HEK293 (cell line): ENCODE measurements around the gene LAMA5.

Experiments
- CTCF ChIA-PET: fragments of 350-600 bp; formaldehyde crosslinking; extraction: SDS; loops from one replicate; lab custom pipeline; 2021; ENCODE audit warnings: antibody characterized with exemption; lab: Yijun Ruan, JAX
- POLR2A ChIA-PET: fragments of 300-600 bp; formaldehyde crosslinking; extraction: SDS; loops from one replicate; lab custom pipeline; 2020; ENCODE audit warnings: antibody characterized with exemption, inconsistent platforms; lab: Yijun Ruan, JAX
- H3K27ac ChIP-seq: fragments of 200-500 bp; sonication (Bioruptor generic); 2 replicates; pipeline ENCODE4 v1.5.1; 2014; ENCODE audit warnings: low read depth, low read length, control low read depth, inconsistent platforms; ENCODE audit errors: extremely low read depth
- H3K36me3 ChIP-seq, 2 experiments: fragments of 200-500 bp in 1 of 2; sonication (Bioruptor generic) in 1 of 2; 1 replicate in 1 of 2; 2 replicates in 1 of 2; pipeline ENCODE4 v1.5.1; 2014 to 2017; ENCODE audit warnings: inconsistent platforms in 2 of 2, low read length in 2 of 2; ENCODE audit not compliant: control insufficient read depth in 2 of 2, insufficient read depth in 1 of 2
- H3K4me1 ChIP-seq: fragments of 200-500 bp; sonication (Bioruptor generic); 2 replicates; pipeline ENCODE4 v1.5.1; 2014; ENCODE audit warnings: mild to moderate bottlenecking, low read length, inconsistent platforms; ENCODE audit not compliant: control insufficient read depth, insufficient read depth
- H3K4me3 ChIP-seq: 2 replicates; pipeline ENCODE4 v1.5.1; 2011; ENCODE audit warnings: low read depth, mild to moderate bottlenecking, control low read depth, low read length, moderate library complexity
- H3K9me3 ChIP-seq: fragments of 200-500 bp; sonication (Bioruptor generic); 2 replicates; pipeline ENCODE4 v1.5.1; 2014; ENCODE audit warnings: low read depth, low read length, inconsistent platforms; ENCODE audit not compliant: control insufficient read depth, insufficient read depth
- EGR2 ChIP-seq: fragments of 450-650 bp; formaldehyde crosslinking; IDR thresholded peaks from 2 replicates; pipeline ENCODE4 v1.5.1; 2016; ENCODE audit warnings: low read depth, missing biosample characterization, missing genetic modification characterization
- GLI4 ChIP-seq: fragments of 450-650 bp; formaldehyde crosslinking; IDR thresholded peaks from 2 replicates; pipeline ENCODE4 v1.5.1; 2016; ENCODE audit warnings: missing biosample characterization, missing genetic modification characterization
- KLF16 ChIP-seq: fragments of 450-650 bp; formaldehyde crosslinking; IDR thresholded peaks from 2 replicates; pipeline ENCODE4 v1.5.1; 2017; ENCODE audit warnings: missing biosample characterization, missing genetic modification characterization
- SP2 ChIP-seq: fragments of 450-650 bp; formaldehyde crosslinking; IDR thresholded peaks from 2 replicates; pipeline ENCODE4 v1.5.1; 2016; ENCODE audit warnings: missing biosample characterization, missing genetic modification characterization
- TRIM28 ChIP-seq: IDR thresholded peaks from 2 replicates; pipeline ENCODE4 v1.6.1; 2011; ENCODE audit warnings: low read length, control low read depth, borderline replicate concordance
- ZBTB11 ChIP-seq: fragments of 450-650 bp; formaldehyde crosslinking; conservative IDR thresholded peaks from 2 replicates; pipeline ENCODE4 v1.5.1; 2016; ENCODE audit warnings: low read depth, missing biosample characterization, missing genetic modification characterization
- ZFHX2 ChIP-seq: fragments of 450-650 bp; formaldehyde crosslinking; conservative IDR thresholded peaks from 2 replicates; pipeline ENCODE4 v1.5.1; 2016; ENCODE audit warnings: missing biosample characterization, missing genetic modification characterization
- ZFP37 ChIP-seq: fragments of 450-650 bp; formaldehyde crosslinking; IDR thresholded peaks from 2 replicates; pipeline ENCODE4 v1.5.1; 2016; ENCODE audit warnings: missing biosample characterization, missing genetic modification characterization
- ZNF112 ChIP-seq: fragments of 450-650 bp; formaldehyde crosslinking; IDR thresholded peaks from 2 replicates; pipeline ENCODE4 v1.5.0; 2017; ENCODE audit warnings: missing biosample characterization, missing genetic modification characterization
- ZNF223 ChIP-seq: fragments of 450-650 bp; formaldehyde crosslinking; IDR thresholded peaks from 2 replicates; pipeline ENCODE4 v1.5.1; 2016; ENCODE audit warnings: missing biosample characterization, missing genetic modification characterization
- ZNF23 ChIP-seq: fragments of 450-650 bp; formaldehyde crosslinking; IDR thresholded peaks from 2 replicates; pipeline ENCODE4 v1.5.1; 2016; ENCODE audit warnings: missing biosample characterization, missing genetic modification characterization, borderline replicate concordance
- ZNF274 ChIP-seq, 2 experiments: fragments of 200-500 bp in 1 of 2; fragments of 450-650 bp in 1 of 2; sonication (Bioruptor generic) in 1 of 2; formaldehyde crosslinking in 1 of 2; IDR thresholded peaks; 2 replicates each; pipeline versions ENCODE4 v1.5.1 to v1.6.1; 2014 to 2016; ENCODE audit warnings: borderline replicate concordance in 1 of 2, inconsistent platforms in 1 of 2, low read length in 1 of 2, missing biosample characterization in 1 of 2, missing genetic modification characterization in 1 of 2
- ZNF292 ChIP-seq: fragments of 450-650 bp; formaldehyde crosslinking; IDR thresholded peaks from 2 replicates; pipeline ENCODE4 v1.5.1; 2016; ENCODE audit warnings: low read depth, missing biosample characterization, missing genetic modification characterization, borderline replicate concordance
- ZNF335 ChIP-seq: fragments of 450-650 bp; formaldehyde crosslinking; conservative IDR thresholded peaks from 2 replicates; pipeline ENCODE4 v1.5.1; 2016; ENCODE audit warnings: missing biosample characterization, missing genetic modification characterization
- ZNF350 ChIP-seq: fragments of 450-650 bp; formaldehyde crosslinking; IDR thresholded peaks from 2 replicates; pipeline ENCODE4 v1.5.0; 2017; ENCODE audit warnings: missing biosample characterization, mild to moderate bottlenecking, missing genetic modification characterization
- ZNF560 ChIP-seq: fragments of 450-650 bp; formaldehyde crosslinking; IDR thresholded peaks from 2 replicates; pipeline ENCODE4 v1.5.1; 2017; ENCODE audit warnings: missing biosample characterization, missing genetic modification characterization, borderline replicate concordance
- ZNF837 ChIP-seq: fragments of 450-650 bp; formaldehyde crosslinking; IDR thresholded peaks from 2 replicates; pipeline ENCODE4 v1.5.1; 2016; ENCODE audit warnings: missing biosample characterization, missing genetic modification characterization
- TF ChIP-seq, protein P1 (sequence below): fragments of 450-650 bp; formaldehyde crosslinking; IDR thresholded peaks from 2 replicates; pipeline ENCODE4 v1.5.1; 2016; ENCODE audit warnings: missing biosample characterization, missing genetic modification characterization, borderline replicate concordance
- TF ChIP-seq, protein P2 (sequence below): fragments of 450-650 bp; formaldehyde crosslinking; IDR thresholded peaks from 2 replicates; pipeline ENCODE4 v1.5.1; 2017; ENCODE audit warnings: missing biosample characterization, missing genetic modification characterization
- TF ChIP-seq, protein P3 (sequence below): fragments of 450-650 bp; IDR thresholded peaks from 2 replicates; pipeline ENCODE4 v1.5.1; 2018; ENCODE audit warnings: missing biosample characterization, missing genetic modification characterization

LAMA5 gene

GRCh38 chr20:62337558-62338293, 29.4 kb downstream of the LAMA5 start (continued):
- TF ChIP-seq, protein P1, sequence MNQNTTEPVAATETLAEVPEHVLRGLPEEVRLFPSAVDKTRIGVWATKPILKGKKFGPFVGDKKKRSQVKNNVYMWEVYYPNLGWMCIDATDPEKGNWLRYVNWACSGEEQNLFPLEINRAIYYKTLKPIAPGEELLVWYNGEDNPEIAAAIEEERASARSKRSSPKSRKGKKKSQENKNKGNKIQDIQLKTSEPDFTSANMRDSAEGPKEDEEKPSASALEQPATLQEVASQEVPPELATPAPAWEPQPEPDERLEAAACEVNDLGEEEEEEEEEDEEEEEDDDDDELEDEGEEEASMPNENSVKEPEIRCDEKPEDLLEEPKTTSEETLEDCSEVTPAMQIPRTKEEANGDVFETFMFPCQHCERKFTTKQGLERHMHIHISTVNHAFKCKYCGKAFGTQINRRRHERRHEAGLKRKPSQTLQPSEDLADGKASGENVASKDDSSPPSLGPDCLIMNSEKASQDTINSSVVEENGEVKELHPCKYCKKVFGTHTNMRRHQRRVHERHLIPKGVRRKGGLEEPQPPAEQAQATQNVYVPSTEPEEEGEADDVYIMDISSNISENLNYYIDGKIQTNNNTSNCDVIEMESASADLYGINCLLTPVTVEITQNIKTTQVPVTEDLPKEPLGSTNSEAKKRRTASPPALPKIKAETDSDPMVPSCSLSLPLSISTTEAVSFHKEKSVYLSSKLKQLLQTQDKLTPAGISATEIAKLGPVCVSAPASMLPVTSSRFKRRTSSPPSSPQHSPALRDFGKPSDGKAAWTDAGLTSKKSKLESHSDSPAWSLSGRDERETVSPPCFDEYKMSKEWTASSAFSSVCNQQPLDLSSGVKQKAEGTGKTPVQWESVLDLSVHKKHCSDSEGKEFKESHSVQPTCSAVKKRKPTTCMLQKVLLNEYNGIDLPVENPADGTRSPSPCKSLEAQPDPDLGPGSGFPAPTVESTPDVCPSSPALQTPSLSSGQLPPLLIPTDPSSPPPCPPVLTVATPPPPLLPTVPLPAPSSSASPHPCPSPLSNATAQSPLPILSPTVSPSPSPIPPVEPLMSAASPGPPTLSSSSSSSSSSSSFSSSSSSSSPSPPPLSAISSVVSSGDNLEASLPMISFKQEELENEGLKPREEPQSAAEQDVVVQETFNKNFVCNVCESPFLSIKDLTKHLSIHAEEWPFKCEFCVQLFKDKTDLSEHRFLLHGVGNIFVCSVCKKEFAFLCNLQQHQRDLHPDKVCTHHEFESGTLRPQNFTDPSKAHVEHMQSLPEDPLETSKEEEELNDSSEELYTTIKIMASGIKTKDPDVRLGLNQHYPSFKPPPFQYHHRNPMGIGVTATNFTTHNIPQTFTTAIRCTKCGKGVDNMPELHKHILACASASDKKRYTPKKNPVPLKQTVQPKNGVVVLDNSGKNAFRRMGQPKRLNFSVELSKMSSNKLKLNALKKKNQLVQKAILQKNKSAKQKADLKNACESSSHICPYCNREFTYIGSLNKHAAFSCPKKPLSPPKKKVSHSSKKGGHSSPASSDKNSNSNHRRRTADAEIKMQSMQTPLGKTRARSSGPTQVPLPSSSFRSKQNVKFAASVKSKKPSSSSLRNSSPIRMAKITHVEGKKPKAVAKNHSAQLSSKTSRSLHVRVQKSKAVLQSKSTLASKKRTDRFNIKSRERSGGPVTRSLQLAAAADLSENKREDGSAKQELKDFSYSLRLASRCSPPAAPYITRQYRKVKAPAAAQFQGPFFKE (tag by site-specific recombination), result no peak
- TF ChIP-seq ZNF560 (tag by site-specific recombination) (no peak), EGR2 (tag by site-specific recombination) (peak; percentile 18; the same call in 1 of the 2 replicates), ZBTB11 (no peak), ZNF837 (tag by site-specific recombination) (no peak), ZNF223 (tag by site-specific recombination) (no peak), ZNF23 (tag by site-specific recombination) (no peak), ZNF112 (tag by site-specific recombination) (no peak), TRIM28 (no peak), ZFHX2 (peak; percentile 25)
- TF ChIP-seq, all 188 proteins: peak for 2

DNA sequence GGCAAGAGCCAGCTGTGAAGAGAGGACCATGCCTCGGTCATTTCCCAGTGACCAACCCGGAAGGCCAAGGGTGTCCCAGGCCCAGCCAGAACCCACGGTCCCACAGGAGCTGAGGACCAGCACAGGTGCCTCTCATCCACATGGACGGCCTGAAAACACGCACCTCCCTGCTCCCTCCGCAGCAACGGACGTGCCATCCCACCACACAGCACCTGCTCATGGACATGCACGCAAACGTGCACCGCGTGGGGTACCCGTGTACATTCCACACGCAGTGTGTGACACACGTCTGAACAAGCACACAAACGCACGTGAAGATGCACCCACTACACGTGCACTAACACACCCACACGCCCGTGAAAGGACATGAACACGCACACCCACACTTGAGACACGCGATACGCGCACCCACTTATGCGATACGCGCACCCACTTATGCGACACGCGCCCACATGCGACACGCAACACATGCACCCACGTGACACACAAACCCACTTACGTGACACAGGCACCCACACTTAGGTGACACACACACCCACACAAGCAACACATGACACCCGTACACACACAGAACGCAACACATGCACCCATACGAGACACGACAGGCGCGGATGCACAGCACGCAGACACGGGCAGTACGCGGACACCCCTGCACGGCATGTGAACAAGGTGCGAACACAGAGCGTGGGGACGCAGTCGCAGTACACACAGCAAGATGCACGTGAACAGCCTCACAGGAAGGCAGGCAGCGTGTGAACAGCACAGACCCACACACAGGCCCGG, 30.1 kb downstream of the LAMA5 start:
- ChIA-PET CTCF (no interaction called here), POLR2A (no interaction called here)
- H3K4me1 ChIP-seq, result no peaks in the 10 kb centered on the region
- no peak for TF ChIP-seq ZNF292
- TF ChIP-seq ZFHX2, result peak; percentile 87
- TF ChIP-seq KLF16 (tag by site-specific recombination), result no peak
- TF ChIP-seq, protein P2, sequence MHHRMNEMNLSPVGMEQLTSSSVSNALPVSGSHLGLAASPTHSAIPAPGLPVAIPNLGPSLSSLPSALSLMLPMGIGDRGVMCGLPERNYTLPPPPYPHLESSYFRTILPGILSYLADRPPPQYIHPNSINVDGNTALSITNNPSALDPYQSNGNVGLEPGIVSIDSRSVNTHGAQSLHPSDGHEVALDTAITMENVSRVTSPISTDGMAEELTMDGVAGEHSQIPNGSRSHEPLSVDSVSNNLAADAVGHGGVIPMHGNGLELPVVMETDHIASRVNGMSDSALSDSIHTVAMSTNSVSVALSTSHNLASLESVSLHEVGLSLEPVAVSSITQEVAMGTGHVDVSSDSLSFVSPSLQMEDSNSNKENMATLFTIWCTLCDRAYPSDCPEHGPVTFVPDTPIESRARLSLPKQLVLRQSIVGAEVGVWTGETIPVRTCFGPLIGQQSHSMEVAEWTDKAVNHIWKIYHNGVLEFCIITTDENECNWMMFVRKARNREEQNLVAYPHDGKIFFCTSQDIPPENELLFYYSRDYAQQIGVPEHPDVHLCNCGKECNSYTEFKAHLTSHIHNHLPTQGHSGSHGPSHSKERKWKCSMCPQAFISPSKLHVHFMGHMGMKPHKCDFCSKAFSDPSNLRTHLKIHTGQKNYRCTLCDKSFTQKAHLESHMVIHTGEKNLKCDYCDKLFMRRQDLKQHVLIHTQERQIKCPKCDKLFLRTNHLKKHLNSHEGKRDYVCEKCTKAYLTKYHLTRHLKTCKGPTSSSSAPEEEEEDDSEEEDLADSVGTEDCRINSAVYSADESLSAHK, result no peak
- TF ChIP-seq, protein P3, sequence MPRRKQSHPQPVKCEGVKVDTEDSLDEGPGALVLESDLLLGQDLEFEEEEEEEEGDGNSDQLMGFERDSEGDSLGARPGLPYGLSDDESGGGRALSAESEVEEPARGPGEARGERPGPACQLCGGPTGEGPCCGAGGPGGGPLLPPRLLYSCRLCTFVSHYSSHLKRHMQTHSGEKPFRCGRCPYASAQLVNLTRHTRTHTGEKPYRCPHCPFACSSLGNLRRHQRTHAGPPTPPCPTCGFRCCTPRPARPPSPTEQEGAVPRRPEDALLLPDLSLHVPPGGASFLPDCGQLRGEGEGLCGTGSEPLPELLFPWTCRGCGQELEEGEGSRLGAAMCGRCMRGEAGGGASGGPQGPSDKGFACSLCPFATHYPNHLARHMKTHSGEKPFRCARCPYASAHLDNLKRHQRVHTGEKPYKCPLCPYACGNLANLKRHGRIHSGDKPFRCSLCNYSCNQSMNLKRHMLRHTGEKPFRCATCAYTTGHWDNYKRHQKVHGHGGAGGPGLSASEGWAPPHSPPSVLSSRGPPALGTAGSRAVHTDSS (tag by site-specific recombination), result no peak
- TF ChIP-seq ZNF335 (tag by site-specific recombination), result no peak
- TF ChIP-seq ZFP37 (tag by site-specific recombination), result no peak
- no peak for TF ChIP-seq GLI4 (tag by site-specific recombination)
- no peak for TF ChIP-seq SP2 (tag by site-specific recombination)
- TF ChIP-seq EGR2 (tag by site-specific recombination), result peak; percentile 83
- no peak for TF ChIP-seq ZNF350 (tag by site-specific recombination)
- no peak for TF ChIP-seq ZNF223 (tag by site-specific recombination)
- no peak for TF ChIP-seq ZNF274 (IDR thresholded peaks at IDR 0.05; ENCODE audit: low read length)
- TF ChIP-seq ZNF274 (tag by site-specific recombination; IDR thresholded peaks at IDR 0.05; ENCODE audit: borderline replicate concordance), result no peak

More for the DNA sequence above, 30.1 kb downstream of the LAMA5 start:
- Histone ChIP-seq H3K27ac (no peak overlapping the region), H3K4me3 (no peak overlapping the region), H3K36me3 (peaks cover 0 to 69% of the 10 kb centered on the region in 2 experiments; a peak in 2 of 3 replicates), H3K9me3 (no peaks in the 10 kb centered on the region)
